DMS153 (cell line): Measurements from ENCODE around the gene CBX3.
"Not testable (repeated sequence)": the region's sequence is repeated elsewhere in the genome, so short reads cannot be mapped to it uniquely, and the experiment has no call there.

ENCODE experiments used
- DNase-seq: peaks from one replicate; lab custom pipeline; 2025; lab: John Stamatoyannopoulos, UW

Gene CBX3

DNA sequence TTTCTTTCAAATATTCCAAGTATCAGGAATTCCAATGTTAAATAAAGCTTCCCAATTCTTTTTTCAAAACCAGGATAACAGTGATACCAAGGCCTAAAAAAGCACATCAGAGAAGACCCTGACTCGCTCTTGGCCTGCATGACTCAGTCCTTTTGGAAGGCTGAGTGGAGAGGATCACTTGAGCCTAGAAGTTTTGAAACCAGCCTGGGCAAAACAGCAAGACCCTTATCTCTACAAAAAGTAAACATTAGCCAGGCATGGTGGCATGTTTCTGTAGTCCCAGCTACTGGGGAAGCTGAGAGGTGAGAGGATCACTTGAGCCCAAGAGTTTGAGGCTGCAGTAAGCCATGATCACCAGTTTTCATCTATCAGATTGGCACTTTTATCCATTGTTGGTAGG lies 30.9 kb upstream of the CBX3 start:
- DNase-seq, result no peak

DNA sequence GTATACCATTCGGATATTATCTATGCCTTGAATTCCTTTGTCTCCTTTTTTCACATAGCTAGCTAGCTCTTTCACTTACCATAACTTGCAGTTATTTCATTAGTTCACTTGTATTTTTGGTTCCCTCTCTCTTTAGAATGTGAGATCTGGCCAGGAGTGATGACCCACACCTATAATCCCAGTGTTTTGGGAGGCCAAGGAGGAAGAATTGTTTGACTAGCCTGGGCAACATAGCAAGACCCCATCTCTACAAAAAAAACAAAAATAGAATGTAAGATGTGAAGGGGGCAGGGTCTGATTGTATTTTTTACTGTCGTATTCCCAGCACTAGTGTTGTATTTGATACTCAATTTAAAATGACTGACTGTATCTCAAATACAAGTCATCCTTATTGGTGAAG lies 29.9 kb upstream of the CBX3 start:
- no peak for DNase-seq

DNA sequence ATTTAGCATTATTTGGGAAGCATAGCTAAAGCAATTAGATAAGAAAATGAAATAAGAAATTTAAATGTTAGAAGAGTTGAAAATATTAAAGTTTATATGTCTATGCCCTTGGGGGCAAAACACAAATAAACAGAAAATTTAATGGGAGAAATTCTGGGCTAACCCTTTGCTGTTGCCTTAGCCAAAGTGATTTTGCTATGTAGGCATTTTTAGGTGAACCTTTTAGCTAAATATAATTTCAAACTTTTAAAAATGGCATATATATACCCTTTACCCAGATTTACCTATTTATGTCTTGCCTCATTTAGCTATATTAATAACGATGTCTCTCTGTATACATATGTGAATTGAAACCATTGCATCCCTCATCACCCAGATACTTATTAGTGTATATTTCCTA lies 29.5 kb upstream of the CBX3 start:
- no peak for DNase-seq

DNA sequence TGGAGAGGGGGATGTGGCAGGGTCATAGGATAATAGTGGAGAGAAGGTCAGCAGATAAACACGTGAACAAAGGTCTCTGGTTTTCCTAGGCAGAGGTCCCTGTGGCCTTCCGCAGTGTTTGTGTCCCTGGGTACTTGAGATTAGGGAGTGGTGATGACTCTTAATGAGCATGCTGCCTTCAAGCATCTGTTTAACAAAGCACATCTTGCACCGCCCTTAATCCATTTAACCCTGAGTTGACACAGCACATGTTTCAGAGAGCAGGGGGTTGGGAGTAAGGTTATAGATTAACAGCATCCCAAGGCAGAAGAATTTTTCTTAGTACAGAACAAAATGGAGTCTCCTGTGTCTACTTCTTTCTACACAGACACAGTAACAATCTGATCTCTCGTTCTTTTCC lies 25.6 kb upstream of the CBX3 start:
- not testable (repeated sequence) for DNase-seq

DNA sequence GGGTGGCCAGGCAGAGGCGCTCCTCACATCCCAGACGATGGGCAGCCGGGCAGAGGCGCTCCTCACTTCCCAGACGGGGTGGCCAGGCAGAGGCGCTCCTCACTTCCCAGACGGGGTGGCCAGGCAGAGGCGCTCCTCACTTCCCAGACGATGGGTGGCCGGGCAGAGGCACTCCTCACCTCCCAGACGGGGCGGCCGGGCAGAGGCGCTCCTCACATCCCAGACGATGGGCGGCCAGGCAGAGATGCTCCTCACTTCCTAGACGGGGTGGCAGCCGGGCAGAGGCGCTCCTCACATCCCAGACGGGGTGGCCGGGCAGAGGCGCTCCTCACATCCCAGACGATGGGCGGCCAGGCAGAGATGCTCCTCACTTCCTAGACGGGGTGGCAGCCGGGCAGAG lies 24.8 kb upstream of the CBX3 start:
- not testable (repeated sequence) for DNase-seq

DNA sequence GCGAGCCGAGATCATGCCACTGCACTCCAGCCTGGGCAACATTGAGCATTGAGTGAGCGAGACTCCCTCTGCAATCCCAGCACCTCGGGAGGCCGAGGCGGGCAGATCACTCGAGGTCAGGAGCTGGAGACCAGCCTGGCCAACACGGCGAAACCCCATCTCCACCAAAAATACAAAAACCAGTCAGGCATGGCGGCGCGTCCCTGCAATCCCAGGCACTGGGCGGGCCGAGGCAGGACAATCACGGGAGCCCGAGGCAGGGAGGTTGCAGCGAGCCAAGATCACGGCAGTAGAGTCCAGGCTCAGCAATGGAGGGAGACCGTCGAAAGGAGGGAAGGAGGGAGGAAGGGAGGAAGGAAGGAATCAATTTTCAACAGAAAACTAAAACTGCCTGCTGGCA lies 24.3 kb upstream of the CBX3 start:
- DNase-seq, result not testable (repeated sequence)

DNA sequence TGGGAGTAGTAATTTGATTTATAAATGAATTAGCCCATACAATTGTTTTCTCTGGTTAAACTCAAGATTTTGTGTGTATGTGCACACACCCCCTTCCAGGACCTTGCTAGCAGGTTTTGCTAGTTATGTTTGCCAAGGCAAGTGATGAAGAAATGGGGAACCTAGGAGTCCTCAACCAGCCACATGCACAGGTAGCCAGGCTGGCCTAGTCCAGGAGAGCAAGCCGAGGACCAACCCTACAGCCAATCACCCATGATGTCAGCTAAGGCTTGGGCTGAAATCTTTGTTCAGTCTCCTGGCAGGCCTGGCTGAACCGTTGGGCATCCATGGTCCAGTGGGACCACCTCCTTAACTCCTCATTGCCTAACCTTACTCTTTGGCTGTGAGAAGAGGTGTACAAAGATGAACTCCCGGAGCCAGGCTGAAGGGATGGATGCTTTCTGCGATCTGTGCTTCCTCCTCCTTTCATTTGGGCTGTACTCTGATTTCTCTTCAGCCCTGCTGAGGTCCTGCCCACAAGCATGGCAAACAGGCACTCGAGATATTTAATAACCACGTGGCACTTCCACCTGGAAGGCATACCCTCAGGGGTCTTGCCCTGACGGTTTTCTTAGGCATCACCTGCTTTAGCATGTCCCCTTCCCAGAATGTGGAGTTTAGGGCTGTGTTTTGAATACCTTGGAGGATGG lies 23.1 kb upstream of the CBX3 start:
- DNase-seq, result no peak

DNA sequence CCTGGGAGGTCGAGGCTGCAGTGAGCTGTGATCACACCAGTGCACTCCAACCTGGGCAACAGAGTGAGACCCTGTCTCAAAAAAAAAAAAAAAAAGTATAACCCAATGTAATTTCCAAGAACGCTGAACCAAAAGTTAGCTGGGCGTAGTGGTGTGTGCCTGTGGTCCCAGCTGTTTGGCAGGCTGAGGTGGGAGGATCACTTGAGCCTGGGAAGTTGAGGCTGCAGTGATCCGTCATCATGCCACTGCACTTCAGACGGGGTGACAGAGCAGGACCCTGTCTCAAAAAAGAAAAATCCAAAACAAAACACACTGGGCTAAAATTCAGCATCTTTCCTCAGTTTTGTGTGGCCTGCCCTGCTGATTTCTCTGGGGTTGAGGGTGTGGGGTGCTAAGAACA lies 22.1 kb upstream of the CBX3 start:
- DNase-seq, result no peak

DNA sequence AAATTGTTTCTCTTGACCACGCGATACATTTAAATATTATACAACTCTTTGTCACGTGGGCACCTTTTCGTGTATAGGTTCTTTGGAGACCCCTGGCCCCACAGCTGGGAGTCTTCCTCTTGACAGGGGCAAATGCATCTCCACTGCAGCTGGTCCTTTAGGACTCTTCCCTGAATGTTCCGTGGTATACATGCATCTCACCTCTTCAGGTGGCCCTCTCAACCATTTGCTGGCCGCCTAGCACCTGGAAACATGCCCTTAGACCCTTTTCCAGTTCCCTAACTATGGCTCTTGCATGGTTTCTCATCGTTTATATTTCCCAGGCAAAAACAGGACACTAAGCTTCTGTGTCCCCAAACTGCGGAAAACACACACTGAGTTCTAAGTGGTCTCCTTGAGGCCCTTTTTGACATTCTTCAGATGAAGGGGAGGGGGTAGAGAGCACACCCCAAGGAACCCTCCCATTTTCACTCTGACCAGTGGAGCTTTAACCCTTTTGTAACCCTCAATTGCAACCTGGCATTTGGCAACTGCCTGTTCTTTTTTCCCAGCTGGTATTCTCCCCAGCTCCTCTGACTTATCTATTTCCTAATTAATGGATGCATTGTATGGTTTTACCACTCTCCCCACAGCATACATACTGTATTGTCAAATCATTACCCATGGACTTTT lies 21.6 kb upstream of the CBX3 start:
- no peak for DNase-seq

DNA sequence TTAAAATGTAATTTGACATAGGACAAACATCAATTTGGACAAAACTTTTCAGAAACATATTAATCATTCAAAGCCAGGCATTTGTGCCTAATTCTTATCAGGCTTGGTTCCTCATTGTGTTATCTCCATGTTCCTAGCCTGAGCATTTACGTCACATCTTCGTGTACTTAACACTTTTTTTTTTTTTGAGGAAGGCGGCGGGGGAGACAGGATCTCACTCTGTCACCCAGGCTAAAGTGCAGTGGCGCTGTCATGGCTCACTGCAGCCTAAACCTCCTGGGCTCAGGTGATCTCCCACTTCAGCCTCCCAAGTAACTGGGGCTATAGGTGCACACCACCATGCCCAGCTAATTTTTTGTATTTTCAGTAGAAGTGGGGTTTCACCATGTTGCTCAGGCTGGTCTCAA lies 20.8 kb upstream of the CBX3 start:
- no peak for DNase-seq

DNA sequence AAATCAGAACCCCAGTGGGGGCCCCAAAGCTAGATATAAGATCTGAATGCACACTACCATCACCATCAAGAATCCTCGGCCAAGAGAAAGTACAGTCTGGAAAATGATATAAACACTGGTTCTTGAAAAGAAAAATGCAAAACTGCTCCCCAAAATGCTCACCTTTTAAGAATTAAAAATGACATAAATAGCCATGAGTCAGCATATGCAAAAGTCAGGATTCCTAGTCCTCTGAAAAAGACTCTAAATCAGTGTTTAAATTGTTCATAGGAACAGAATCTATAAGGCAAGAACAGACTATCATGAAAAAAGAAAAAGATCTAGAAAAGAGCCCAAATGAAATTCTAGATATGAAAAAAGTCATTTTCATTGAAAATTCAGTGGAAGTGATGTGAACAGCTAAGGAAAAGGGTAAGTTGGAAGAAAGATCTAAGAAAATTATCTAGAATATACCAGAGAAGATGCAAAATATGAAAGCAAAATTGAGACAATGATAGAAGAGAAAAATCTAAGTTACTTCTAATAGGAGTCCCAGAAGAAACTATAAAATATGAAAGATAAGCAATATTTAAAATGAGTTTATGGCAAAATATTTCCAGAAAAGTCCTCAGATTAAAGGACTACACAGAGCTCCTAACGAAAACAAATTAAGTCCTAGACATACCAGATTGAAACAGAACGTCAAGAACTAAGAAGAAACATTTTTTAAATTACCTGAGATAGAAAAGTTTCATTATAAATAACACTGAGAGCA lies 19.9 kb upstream of the CBX3 start:
- DNase-seq, result no peak

DNA sequence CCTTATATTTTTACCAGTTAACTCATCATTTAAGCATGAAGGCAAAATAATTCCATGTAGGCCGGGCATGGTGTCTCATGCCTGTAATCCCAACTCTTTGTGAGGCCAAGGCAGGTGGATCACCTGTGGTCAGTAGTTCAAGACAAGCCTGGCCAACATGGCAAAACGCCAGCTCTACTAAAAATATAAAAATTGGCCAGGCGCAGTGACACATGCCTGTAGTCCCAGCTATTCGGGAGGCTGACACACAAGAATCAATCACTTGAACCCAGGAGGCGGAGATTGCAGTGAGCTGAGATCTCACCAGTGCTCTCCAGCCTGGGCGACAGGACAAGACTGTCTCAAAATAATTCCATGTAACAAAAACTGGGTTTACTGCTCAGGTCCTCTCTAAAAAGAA lies 19.3 kb upstream of the CBX3 start:
- no peak for DNase-seq

DNA sequence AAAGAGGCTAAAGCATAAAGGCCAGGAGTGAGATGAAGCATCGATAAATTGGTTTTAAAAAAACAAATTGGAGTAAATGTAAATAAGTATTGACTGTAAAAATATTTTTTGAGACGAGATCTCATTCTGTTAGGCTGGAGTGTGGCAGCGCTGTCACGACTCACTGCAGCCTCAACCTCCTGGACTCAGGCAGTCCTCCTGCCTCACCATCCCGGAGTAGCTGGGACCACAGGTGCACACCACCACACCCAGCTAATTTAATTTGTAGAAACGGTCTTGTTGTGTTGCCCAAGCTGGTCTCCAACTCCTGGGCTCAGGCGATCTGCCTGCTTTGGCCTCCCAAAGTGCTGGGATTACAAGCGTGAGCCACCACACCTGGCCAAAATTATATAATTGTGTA lies 18.8 kb upstream of the CBX3 start:
- DNase-seq, result no peak

DNA sequence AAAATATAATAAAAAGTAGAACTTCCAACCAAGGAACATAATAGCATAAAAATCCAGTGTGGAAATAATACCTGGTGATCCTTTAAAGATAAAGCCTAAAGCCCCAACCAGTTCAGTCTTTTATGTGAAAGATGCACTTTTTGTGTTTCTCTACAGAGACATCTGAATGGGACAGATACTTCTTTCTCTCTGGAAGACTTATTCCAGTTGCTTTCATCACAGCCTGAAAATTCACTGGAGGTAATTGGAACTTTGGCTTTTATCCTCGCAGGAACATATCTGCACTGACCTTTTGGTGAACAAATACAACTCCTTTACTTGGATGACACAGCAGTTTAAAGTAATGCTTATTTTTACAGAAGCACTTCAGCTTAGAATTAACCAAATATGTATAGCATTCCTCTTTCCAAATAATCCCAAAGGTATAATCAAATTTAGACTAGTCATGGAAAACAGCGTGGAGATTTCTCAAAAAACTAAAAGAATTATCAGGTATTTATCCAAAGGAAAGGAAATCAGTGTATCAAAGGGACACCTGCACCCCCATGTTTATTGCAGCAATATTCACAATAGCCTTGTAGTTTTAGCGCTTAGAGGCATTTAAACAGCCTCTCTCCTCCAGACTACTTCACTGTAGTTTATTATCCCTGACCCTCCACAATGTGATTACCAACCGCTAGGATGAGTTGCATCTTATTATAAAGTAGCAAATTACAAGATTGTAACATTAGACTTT lies 17.8 kb upstream of the CBX3 start:
- no peak for DNase-seq

DNA sequence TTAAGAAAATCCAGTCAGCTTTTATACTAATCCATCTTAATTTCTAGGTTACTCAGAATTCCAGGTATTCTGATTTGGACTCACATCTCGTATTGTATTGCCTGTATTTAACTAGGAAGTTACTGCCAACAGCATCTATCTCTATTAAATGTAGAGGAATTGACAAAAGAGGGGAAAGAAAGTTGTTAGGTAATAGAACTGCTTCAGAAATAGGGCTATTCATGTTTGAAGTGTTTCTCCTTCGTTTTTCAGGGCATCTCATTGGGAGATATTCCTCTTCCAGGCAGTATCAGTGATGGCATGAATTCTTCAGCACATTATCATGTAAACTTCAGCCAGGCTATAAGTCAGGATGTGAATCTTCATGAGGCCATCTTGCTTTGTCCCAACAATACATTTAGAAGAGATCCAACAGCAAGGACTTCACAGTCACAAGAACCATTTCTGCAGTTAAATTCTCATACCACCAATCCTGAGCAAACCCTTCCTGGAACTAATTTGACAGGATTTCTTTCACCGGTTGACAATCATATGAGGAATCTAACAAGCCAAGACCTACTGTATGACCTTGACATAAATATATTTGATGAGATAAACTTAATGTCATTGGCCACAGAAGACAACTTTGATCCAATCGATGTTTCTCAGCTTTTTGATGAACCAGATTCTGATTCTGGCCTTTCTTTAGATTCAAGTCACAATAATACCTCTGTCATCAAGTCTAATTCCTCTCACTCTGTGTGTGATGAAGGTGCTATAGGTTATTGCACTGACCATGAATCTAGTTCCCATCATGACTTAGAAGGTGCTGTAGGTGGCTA lies 17.1 kb upstream of the CBX3 start:
- not testable (repeated sequence) for DNase-seq

DNA sequence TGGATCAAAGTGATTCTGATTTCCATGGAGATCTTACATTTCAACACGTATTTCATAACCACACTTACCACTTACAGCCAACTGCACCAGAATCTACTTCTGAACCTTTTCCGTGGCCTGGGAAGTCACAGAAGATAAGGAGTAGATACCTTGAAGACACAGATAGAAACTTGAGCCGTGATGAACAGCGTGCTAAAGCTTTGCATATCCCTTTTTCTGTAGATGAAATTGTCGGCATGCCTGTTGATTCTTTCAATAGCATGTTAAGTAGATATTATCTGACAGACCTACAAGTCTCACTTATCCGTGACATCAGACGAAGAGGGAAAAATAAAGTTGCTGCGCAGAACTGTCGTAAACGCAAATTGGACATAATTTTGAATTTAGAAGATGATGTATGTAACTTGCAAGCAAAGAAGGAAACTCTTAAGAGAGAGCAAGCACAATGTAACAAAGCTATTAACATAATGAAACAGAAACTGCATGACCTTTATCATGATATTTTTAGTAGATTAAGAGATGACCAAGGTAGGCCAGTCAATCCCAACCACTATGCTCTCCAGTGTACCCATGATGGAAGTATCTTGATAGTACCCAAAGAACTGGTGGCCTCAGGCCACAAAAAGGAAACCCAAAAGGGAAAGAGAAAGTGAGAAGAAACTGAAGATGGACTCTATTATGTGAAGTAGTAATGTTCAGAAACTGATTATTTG lies 16.3 kb upstream of the CBX3 start:
- DNase-seq, result no peak

DNA sequence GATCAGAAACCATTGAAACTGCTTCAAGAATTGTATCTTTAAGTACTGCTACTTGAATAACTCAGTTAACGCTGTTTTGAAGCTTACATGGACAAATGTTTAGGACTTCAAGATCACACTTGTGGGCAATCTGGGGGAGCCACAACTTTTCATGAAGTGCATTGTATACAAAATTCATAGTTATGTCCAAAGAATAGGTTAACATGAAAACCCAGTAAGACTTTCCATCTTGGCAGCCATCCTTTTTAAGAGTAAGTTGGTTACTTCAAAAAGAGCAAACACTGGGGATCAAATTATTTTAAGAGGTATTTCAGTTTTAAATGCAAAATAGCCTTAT lies 15.7 kb upstream of the CBX3 start:
- DNase-seq, result no peak

DNA sequence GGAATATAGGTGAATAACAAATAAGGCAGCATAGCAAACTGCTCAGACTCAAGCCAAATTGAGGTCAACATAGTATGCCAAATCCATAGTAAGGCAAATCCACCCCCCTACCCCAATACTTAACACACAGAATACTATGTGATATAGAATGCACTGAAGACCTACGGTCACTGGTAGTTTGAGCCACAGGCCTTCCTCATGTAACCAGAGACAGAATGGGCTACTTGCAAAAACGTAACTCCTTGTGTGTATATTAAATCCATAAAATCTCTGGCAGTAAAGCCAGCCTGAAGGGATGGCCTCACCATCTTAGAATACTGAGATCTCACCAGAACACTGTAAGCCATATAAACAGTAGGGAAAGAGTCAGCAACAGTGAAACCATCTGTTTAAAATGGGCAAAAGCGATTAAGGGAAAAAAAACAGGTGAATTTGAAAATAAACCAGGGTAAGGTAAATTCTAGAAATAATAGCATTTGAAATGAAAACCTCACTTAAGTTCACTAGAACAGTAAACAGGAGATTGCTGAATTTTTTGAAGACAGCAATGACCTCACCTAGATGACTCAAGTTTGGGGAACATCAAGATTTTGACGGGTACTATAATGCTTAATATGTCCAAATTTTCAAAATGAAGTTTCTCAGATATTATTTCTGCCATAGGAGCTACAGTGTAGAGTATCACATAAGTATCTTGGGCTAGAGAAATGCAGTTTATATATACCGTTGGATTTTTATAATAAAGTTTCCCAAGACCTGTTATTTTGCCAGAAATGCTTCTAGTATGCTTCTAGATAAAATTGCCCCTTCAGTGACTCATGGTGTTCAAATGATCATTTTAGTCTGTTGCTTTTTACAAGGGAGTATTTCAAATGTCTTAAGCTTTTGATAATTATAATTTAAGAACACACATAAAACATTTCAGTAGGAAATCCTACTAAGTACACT lies 14.9 kb upstream of the CBX3 start:
- DNase-seq, result no peak

DNA sequence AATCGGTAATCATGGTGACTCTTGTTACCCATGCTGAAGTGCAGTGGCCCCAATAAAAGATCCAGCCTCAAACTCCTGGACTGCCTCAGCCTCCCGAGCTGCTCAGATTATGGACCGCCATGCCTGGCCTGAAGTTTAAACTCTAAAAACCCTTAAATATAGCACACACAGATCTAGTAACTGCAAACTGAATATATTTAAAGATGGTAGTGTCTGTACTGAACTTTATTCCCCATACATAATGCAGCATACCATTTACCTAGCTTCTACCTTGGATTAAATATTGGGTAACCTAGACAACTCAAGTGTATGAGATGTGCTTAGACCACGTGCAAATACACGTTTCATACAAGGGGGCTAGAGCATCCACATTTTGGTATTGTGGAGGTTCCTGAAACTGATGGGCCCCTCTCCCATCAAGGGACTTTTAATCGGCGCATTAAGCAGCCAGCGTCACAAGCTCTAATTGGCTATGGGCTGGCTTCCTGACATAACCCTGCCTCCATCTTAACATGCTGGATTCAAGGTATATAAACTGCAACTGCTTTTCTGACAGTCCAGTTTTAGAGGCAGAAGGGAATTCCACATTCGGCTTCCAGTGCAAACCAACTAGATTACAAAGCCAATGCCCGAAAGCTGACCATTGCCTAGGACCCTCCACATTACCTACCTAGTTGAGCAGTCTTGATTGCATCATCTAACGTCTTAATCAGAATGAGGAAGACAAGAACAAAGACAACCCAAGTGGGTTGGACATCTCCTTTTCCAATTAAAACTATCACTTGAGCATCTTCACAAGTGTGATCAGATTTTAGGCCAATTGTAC lies 14.0 kb upstream of the CBX3 start:
- DNase-seq, result no peak
